Stimulated activated CD8-positive, alpha-beta memory T cell treated with anti-CD3 and anti-CD28 coated beads, Interleukin-4, amount 100 ng/mL, for 4 hours (primary cell): Measurements from ENCODE around the gene DMBT1.

ENCODE experiments used
- DNase-seq, 2 donors: peaks; one replicate each; pipeline ENCODE4 v3.0.0-alpha.2; 2020; ENCODE audit warnings: low read depth in 2 of 2, low spot score in 1 of 2

Gene DMBT1

DNA sequence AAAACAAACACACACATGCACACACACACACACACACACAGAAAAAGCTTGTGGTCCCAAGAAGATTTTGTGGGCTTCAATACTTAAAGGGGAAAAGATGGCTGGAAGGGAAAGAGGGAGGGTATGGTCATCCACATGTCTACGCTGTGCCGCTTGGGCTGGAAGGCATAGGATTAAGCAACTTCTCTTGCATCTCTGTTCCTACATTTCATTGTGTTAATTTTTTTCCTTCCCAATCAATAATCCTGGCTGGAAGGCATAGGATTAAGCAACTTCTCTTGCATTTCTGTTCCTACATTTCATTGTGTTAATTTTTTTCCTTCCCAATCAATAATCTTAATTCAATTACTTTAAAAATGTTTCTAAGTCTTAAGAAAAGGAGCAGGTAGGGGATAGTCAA, 108.5 kb downstream of the DMBT1 start:
- no peak for DNase-seq

DNA sequence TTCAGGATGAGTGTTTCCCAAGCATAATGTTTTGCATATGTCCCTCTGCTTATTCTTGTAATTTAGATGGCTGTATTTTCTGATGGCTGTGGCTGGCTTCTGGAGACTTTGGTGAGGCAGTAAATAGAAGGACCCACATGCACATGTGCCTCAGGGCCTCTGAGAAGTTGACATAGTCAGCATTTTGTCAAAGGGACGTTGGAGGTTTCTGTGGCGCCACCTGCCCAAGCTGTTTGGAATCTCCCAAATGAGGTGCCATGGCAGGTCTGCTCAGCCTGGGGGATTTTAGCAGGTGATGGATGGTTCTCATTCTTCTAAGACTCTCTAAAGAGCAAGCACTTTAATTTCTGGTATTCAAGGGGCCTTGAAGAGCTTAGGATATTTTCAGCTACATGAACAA, 109.3 kb downstream of the DMBT1 start:
- DNase-seq = no peak

DNA sequence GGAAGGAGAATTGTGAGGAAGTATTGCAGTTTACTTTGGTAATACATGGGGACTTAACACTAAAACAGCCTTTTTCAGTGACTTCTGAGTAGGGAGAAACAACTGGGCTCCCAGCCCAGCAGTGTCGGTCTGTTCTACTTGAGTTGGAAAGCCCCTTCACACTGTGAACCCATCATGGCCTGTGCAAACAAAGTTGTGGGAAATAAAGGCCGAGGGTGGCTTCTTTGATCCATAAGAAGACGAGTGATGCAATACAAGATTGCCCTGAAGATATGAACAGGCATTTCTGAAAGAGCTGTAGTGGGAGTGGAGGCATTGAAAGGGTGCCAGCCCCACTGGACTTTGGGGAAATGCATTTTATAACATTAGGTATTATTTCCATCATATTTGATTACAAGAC, 110.8 kb downstream of the DMBT1 start:
- no peak for DNase-seq

DNA sequence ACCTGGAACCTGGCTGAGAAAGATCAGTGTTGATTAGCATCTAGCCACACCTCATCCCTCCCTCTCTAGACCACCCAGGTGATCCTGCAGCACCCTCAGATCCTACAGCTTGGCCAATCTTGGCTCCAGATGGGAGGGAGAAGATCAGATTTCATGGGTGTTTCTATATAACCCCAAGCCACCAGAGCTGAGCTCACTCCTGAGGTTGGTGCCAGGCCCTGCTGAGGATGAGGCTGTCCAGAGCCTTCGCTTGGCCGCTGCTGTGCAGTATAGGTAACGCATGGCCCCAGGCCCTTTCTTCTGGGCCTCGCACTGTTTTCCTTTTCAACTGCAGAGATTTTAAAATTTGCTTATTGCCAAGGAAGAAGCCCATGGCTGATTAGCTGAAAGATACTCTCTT, 112.1 kb downstream of the DMBT1 start:
- DNase-seq = no peak

DNA sequence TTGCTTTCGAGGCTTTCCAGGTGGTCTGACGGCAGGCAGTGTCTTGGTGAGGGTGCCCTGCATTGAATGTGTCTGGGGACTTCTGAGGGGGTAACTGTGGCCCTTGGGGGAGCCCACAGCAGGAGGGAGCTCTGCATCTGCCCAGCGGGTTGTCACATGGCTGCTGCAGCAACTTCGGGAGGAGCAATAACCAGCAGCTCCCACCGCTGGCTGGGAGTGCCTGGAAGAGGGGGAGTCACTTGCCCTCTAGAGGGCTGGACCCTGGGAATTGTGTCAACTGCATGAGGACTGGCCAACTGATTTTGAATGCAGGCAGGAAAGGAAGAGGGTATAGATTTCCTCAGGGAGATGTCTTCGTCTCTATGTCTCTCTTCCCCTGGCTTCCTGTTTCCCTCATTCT, 112.7 kb downstream of the DMBT1 start:
- DNase-seq = no peak

DNA sequence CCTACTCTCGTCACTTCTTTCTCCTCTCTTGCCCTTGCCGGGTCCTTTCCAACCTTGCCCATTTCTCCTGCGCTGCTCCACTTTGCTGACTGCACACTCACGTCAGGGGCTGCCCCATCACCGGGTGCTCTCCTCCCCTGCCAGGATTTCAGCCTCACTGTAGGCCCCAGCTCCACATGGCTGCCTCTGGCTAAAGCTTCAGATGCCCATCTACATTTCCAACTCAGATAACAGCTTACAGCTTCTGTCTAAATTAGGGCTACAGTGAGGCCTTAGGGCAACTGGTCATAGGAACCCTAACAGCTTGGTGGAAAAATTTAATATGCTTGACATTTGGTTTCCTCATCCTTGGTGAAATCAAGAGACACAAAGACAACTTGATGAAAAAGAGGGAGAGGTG, 113.2 kb downstream of the DMBT1 start:
- no peak for DNase-seq

DNA sequence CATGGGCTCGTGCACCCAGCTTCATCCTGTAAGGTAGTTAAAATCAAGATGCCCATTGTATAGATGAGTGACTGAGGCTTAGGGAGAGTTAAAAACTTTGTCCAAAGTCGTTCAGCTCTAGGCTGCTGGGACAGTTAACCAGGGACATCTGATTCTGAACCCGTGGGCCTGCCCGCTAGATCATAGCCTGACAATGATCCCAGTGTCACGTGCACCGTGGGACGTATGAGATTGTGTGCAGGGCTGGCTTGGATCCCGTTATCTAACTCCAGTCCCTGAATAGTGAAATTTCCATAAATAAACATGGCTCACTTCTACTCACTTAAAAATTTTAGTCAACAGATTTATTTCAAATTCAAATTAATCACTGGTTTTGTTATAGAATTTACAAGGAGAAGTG, 114.2 kb downstream of the DMBT1 start:
- DNase-seq = no peak

DNA sequence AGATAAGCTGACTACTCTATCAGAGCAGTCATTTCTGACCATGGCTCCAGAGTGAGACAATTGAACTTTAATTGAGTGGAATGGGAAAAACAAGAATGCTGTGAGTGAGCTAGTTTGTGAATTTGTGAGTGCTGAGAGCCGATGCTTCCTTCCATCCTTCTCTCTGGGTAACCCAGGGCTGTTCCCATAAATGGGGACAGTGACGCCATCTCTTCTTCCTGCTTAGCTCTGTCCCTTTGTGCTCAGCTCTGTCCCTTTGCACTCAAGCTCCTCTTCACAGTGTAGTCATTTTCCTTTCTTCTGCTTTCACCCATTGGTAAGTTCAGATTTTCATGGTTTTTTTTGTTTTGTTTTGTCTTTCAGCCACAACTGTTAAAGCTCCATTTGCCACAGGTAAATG, 114.7 kb downstream of the DMBT1 start:
- DNase-seq = no peak

DNA sequence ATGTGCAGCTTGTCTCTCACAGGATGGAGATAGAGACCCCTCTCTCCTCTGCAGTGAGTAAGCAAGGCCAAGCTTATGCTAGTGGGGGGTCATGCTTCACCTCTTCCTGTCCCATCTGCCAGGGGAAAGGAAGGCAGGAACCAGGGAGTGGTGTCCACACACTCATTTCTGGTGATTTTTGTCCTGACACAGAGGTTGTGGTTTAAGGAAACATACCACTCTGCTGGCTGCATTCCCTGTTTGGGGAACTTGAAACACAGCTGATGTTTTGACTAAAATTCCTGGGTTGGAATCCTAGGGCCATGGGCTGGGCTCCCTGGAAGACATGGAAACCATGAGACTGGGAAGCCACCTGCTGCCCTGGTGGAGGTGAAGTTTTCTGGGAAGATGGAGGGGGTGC, 117.7 kb downstream of the DMBT1 start:
- no peak for DNase-seq

DNA sequence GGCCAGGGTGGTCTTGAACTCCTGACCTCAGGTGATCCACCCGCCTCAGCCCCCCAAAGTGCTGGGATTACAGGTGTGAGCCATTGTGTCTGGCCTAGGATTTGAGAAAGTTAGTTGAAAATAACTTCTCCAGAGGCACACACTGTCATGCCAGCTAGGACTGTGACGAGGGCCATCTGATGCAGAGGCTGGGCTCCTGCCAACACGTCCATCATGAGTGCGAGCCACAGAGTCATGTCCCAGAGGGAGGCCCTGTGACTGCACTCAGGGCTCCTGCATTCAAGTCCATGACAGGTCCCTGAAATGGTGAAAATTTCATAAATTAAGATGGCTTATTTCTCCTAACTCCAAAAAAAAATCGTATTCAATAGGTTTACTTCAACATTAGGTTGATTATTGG, 122.0 kb downstream of the DMBT1 start:
- no peak for DNase-seq

DNA sequence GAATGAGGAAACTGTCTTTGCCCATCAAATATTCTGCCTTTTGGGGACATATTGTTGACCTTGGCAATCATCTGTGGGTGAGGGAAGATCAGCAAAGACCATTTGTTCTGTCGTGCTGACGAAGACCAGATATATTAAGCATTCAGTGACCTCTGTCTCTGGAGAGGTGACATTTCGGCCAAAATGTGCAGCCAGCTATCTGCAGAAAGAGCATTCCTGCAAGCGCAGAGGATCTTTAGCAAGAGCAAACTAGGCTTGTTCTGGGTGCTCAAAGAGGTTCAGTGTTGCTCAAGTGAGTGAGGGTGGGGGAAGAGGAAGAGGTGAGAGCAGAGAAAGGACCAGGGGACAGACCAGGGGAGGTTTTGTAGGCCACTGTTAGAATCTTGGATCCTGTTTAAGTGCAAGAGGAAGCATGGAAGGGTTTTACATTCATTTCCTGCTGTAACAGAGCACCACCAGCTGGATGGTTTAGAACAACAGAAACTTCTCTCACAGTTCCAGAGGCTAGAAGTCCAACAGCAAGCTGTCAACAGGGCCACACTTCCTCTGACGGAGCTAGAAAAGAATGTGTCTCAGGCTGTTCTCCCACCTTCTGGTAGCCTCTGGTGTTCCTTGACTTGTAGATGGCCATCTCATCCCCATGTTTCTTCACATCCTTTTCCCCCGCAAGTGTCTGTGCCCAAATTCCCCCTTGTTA, 127.9 kb downstream of the DMBT1 start:
- no peak for DNase-seq

DNA sequence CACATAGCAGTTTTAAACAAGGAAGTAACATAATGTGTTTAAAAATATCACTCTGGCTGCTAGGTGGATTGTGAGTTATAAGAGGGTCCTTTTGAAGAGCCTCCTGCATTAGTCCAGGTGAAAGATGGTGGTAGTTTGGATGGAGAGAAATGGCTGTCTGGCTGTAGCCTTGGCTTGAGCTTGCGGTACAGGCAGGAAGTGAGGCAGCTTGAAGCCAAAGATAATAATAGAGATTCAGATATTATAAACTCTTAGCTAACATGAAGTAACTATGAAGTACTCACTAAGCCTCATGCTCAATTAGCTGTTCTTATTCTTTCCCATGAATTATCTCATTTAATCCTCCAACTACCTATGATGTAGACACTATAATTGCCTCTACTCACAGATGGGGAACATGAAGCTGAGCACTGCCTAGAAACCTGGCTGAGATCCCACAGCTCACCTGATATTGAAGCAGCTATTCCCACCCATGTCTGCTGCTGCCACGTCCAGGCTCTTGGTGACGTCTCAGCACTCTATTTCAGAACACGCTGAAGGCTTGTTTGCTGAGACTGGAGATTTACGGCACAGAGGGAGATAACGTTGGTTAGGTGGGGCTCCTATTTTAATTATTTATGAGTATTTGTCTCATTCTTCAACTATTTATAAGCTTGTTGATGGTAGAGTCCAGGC, 128.7 kb downstream of the DMBT1 start:
- no peak for DNase-seq

DNA sequence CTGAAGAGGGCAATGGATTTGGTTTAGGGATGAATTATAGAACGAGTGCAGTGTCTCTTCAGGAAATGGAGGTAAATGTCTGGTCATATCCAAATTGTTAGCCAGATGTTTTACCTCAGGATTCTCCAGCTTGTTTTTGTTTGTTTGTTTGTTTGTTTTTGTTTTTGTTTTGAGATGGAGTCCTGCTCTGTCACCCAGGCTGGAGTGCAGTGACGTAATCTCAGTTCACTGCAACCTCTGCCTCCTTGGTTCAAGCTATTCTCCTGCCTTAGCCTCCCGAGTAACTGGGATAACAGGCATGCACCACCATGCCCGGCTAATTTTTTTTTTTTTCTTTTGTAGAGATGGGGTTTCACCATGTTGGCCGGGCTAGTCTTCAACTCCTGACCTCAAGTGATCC, 132.2 kb downstream of the DMBT1 start:
- DNase-seq = no peak
